WTC11 (cell line): ENCODE data around the gene SLC4A8. TPM values are rescaled to one million over a fixed set of nuclear protein-coding genes. Genes with fewer than 3 reads are reported as not detected.

Experiments used
- ATF1 ChIP-seq: sonication (generic); formaldehyde crosslinking; IDR thresholded peaks from 2 replicates; pipeline ENCODE4 v1.8.1; 2023; ENCODE audit warnings: mild to moderate bottlenecking, moderate library complexity, missing genetic modification reagents
- ESRRA ChIP-seq: sonication (generic); formaldehyde crosslinking; IDR thresholded peaks from 2 replicates; pipeline ENCODE4 v1.8.1; 2022; ENCODE audit warnings: mild to moderate bottlenecking, missing genetic modification reagents, borderline replicate concordance
- ETV6 ChIP-seq: sonication (generic); formaldehyde crosslinking; IDR thresholded peaks from 2 replicates; pipeline ENCODE4 v1.8.1; 2022; ENCODE audit warnings: mild to moderate bottlenecking, missing genetic modification reagents
- FOXP1 ChIP-seq: sonication (generic); formaldehyde crosslinking; IDR thresholded peaks from 2 replicates; pipeline ENCODE4 v1.8.0; 2022; ENCODE audit warnings: missing genetic modification reagents, mild to moderate bottlenecking, moderate library complexity, borderline replicate concordance
- GABPB1 ChIP-seq: sonication (generic); formaldehyde crosslinking; IDR thresholded peaks from 2 replicates; pipeline ENCODE4 v1.8.1; 2023; ENCODE audit warnings: mild to moderate bottlenecking, missing genetic modification reagents
- NFATC4 ChIP-seq: fragments of 250-450 bp; sonication (Bioruptor Pico); IDR thresholded peaks from 2 replicates; pipeline ENCODE4 v1.9.0; 2021; ENCODE audit warnings: mild to moderate bottlenecking
- NFYB ChIP-seq: sonication (generic); formaldehyde crosslinking; conservative IDR thresholded peaks from 2 replicates; pipeline ENCODE4 v1.8.0; 2022; ENCODE audit warnings: low read depth, missing genetic modification reagents
- SMAD3 ChIP-seq: sonication (generic); formaldehyde crosslinking; IDR thresholded peaks from 2 replicates; pipeline ENCODE4 v1.8.0; 2022; ENCODE audit warnings: missing genetic modification reagents, mild to moderate bottlenecking, borderline replicate concordance
- TEAD1 ChIP-seq: sonication (generic); formaldehyde crosslinking; IDR thresholded peaks from 2 replicates; pipeline ENCODE4 v1.8.0; 2022; ENCODE audit warnings: mild to moderate bottlenecking, missing genetic modification reagents
- ZNF263 ChIP-seq: sonication (generic); formaldehyde crosslinking; IDR thresholded peaks from 2 replicates; pipeline ENCODE4 v1.8.1; 2022; ENCODE audit warnings: low read depth, mild to moderate bottlenecking, moderate library complexity, missing genetic modification reagents
- ZNF423 ChIP-seq: fragments of 250-450 bp; sonication (Bioruptor Pico); IDR thresholded peaks from 2 replicates; pipeline ENCODE4 v2.1.2; 2022; ENCODE audit warnings: mild to moderate bottlenecking, moderate library complexity
- total RNA-seq: library from RNA; stranded (reverse); gene quantifications from 3 replicates; pipeline ENCODE4 v1.2.3, GENCODE V29; 2021
- TF ChIP-seq, protein P1 (sequence below): sonication (generic); formaldehyde crosslinking; IDR thresholded peaks from 2 replicates; pipeline ENCODE4 v1.8.1; 2022; ENCODE audit warnings: low read depth, missing genetic modification reagents, borderline replicate concordance
- TF ChIP-seq, protein P2 (sequence below): sonication (generic); formaldehyde crosslinking; IDR thresholded peaks from 2 replicates; pipeline ENCODE4 v1.8.1; 2023; ENCODE audit warnings: mild to moderate bottlenecking, missing genetic modification reagents
- TF ChIP-seq, protein P3 (sequence below): fragments of 250-450 bp; sonication (Bioruptor Pico); conservative IDR thresholded peaks from 2 replicates; pipeline ENCODE4 v1.9.0; 2021; ENCODE audit warnings: mild to moderate bottlenecking
- TF ChIP-seq, protein P4 (sequence below): fragments of 200-600 bp; IDR thresholded peaks from 2 replicates; pipeline ENCODE4 v1.8.0; 2022; ENCODE audit warnings: antibody characterized with exemption
- TF ChIP-seq, protein P5 (sequence below): sonication (generic); formaldehyde crosslinking; IDR thresholded peaks from 2 replicates; pipeline ENCODE4 v1.8.0; 2022; ENCODE audit warnings: mild to moderate bottlenecking, missing genetic modification reagents
- TF ChIP-seq, protein P6 (sequence below): sonication (generic); formaldehyde crosslinking; IDR thresholded peaks from 2 replicates; pipeline ENCODE4 v1.8.1; 2023; ENCODE audit warnings: mild to moderate bottlenecking, missing genetic modification reagents, moderate library complexity
- TF ChIP-seq, protein P7 (sequence below): sonication (generic); formaldehyde crosslinking; IDR thresholded peaks from 2 replicates; pipeline ENCODE4 v1.8.1; 2023; ENCODE audit warnings: mild to moderate bottlenecking, moderate library complexity, missing genetic modification reagents
- TF ChIP-seq, protein P8 (sequence below): sonication (generic); formaldehyde crosslinking; IDR thresholded peaks from 2 replicates; pipeline ENCODE4 v1.8.0; 2023; ENCODE audit warnings: missing genetic modification reagents, mild to moderate bottlenecking, borderline replicate concordance

SLC4A8 gene
- total RNA-seq, 1 experiment from 2014 or later: 16.9 TPM

DNA sequence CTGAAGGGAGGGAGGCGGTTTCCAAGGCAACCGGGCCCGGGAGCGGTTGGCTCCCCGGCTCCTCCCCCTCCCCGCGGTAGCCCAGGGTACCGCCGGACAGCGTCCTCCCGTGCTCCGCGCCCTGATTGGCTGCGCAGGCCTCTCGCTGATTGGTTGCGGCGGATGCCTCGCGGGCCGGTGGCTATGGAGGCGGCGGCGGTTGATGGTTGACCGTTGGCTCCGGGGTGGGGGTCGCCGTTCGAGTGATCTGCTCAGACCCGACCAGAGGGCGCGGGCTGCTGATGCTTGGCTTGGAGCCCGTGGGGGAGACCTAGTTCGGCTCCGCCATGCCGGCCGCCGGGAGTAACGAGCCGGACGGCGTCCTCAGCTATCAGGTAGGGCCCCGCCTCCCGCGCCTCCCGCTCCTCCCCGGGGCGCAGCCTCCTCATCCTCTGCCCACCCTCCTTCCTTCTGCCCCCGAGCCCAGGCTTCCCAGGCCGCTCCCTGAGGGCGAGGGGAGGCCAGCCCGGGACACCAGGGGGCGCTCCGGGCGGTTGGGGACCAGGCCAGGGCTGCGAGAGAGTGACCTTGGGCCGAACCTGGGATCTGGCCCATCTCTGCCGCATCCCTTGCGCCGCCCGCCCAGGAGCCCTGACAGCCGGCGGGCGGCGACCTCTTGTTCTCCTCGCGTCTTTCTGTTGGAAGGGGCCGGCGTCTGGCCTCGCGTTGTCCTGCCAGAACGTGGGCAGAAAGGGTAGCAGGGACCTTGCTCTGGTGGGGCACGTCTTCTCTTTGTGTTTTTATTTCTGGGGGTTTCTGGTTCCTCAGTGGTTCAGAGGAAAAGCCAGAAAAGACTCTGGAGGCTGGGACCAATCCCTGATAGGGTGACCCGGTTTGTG is at the start of gene SLC4A8 (continued):
- no peak for TF ChIP-seq SMAD3
- TF ChIP-seq, protein P1, sequence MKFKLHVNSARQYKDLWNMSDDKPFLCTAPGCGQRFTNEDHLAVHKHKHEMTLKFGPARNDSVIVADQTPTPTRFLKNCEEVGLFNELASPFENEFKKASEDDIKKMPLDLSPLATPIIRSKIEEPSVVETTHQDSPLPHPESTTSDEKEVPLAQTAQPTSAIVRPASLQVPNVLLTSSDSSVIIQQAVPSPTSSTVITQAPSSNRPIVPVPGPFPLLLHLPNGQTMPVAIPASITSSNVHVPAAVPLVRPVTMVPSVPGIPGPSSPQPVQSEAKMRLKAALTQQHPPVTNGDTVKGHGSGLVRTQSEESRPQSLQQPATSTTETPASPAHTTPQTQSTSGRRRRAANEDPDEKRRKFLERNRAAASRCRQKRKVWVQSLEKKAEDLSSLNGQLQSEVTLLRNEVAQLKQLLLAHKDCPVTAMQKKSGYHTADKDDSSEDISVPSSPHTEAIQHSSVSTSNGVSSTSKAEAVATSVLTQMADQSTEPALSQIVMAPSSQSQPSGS (CRISPR knock-in tag): no peak
- TF ChIP-seq, protein P2, sequence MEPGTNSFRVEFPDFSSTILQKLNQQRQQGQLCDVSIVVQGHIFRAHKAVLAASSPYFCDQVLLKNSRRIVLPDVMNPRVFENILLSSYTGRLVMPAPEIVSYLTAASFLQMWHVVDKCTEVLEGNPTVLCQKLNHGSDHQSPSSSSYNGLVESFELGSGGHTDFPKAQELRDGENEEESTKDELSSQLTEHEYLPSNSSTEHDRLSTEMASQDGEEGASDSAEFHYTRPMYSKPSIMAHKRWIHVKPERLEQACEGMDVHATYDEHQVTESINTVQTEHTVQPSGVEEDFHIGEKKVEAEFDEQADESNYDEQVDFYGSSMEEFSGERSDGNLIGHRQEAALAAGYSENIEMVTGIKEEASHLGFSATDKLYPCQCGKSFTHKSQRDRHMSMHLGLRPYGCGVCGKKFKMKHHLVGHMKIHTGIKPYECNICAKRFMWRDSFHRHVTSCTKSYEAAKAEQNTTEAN (CRISPR knock-in tag): no peak
- TF ChIP-seq, protein P3, sequence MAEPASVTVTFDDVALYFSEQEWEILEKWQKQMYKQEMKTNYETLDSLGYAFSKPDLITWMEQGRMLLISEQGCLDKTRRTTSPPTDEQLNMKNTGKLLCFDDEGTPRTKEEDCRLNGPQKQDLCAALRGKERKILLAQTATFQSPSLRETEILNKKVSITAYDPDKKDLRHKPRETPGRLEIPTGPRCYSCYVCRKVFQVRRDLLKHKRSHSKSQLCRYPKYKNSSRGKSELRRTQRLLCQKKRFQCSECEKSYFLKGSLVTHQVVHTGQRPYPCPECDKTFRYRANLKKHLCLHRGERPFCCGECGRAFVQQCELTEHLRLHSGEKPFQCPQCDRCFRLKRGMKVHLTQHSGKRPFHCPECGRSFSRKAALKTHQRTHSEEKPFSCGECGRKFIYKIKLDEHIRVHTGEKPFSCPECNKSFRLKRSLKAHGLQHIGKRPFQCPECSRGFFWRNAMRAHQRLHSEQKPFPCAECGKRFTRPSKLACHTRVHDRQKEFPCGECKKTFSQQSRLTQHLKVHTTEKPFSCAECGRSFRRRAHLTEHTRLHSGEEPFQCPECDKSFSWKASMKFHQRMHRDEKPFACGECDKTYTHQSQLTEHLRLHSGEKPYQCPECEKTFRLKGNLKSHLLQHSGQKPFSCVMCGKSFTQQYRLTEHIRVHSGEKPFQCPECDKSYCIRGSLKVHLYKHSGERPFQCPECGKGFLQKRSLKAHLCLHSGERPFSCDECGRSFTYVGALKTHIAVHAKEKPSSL (CRISPR knock-in tag): no peak
- TF ChIP-seq, protein P4, sequence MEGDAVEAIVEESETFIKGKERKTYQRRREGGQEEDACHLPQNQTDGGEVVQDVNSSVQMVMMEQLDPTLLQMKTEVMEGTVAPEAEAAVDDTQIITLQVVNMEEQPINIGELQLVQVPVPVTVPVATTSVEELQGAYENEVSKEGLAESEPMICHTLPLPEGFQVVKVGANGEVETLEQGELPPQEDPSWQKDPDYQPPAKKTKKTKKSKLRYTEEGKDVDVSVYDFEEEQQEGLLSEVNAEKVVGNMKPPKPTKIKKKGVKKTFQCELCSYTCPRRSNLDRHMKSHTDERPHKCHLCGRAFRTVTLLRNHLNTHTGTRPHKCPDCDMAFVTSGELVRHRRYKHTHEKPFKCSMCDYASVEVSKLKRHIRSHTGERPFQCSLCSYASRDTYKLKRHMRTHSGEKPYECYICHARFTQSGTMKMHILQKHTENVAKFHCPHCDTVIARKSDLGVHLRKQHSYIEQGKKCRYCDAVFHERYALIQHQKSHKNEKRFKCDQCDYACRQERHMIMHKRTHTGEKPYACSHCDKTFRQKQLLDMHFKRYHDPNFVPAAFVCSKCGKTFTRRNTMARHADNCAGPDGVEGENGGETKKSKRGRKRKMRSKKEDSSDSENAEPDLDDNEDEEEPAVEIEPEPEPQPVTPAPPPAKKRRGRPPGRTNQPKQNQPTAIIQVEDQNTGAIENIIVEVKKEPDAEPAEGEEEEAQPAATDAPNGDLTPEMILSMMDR: peak; percentile 62
- TF ChIP-seq, protein P5, sequence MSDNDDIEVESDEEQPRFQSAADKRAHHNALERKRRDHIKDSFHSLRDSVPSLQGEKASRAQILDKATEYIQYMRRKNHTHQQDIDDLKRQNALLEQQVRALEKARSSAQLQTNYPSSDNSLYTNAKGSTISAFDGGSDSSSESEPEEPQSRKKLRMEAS: peak; percentile 60; the same call in 1 of the 2 replicates
- TF ChIP-seq FOXP1 (CRISPR knock-in tag): peak; percentile 29; the same call in 1 of the 2 replicates
- peak; percentile 85; the same call in 1 of the 2 replicates for TF ChIP-seq ESRRA
- peak; percentile 70; the same call in 1 of the 2 replicates for TF ChIP-seq ETV6 (CRISPR knock-in tag)
- TF ChIP-seq TEAD1 (CRISPR knock-in tag): peak; percentile 48; the same call in 1 of the 2 replicates
- TF ChIP-seq, protein P6, sequence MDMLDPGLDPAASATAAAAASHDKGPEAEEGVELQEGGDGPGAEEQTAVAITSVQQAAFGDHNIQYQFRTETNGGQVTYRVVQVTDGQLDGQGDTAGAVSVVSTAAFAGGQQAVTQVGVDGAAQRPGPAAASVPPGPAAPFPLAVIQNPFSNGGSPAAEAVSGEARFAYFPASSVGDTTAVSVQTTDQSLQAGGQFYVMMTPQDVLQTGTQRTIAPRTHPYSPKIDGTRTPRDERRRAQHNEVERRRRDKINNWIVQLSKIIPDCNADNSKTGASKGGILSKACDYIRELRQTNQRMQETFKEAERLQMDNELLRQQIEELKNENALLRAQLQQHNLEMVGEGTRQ (CRISPR knock-in tag): no peak
- peak; percentile 92 for TF ChIP-seq NFYB (CRISPR knock-in tag)
- peak; percentile 80 for TF ChIP-seq ZNF423
- TF ChIP-seq ZNF263: peak; percentile 82; the same call in 1 of the 2 replicates
- no peak for TF ChIP-seq NFATC4
- TF ChIP-seq, protein P7, sequence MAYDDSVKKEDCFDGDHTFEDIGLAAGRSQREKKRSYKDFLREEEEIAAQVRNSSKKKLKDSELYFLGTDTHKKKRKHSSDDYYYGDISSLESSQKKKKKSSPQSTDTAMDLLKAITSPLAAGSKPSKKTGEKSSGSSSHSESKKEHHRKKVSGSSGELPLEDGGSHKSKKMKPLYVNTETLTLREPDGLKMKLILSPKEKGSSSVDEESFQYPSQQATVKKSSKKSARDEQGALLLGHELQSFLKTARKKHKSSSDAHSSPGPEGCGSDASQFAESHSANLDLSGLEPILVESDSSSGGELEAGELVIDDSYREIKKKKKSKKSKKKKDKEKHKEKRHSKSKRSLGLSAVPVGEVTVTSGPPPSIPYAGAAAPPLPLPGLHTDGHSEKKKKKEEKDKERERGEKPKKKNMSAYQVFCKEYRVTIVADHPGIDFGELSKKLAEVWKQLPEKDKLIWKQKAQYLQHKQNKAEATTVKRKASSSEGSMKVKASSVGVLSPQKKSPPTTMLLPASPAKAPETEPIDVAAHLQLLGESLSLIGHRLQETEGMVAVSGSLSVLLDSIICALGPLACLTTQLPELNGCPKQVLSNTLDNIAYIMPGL: peak; percentile 87
- no peak for TF ChIP-seq GABPB1 (CRISPR knock-in tag)
- TF ChIP-seq, protein P8, sequence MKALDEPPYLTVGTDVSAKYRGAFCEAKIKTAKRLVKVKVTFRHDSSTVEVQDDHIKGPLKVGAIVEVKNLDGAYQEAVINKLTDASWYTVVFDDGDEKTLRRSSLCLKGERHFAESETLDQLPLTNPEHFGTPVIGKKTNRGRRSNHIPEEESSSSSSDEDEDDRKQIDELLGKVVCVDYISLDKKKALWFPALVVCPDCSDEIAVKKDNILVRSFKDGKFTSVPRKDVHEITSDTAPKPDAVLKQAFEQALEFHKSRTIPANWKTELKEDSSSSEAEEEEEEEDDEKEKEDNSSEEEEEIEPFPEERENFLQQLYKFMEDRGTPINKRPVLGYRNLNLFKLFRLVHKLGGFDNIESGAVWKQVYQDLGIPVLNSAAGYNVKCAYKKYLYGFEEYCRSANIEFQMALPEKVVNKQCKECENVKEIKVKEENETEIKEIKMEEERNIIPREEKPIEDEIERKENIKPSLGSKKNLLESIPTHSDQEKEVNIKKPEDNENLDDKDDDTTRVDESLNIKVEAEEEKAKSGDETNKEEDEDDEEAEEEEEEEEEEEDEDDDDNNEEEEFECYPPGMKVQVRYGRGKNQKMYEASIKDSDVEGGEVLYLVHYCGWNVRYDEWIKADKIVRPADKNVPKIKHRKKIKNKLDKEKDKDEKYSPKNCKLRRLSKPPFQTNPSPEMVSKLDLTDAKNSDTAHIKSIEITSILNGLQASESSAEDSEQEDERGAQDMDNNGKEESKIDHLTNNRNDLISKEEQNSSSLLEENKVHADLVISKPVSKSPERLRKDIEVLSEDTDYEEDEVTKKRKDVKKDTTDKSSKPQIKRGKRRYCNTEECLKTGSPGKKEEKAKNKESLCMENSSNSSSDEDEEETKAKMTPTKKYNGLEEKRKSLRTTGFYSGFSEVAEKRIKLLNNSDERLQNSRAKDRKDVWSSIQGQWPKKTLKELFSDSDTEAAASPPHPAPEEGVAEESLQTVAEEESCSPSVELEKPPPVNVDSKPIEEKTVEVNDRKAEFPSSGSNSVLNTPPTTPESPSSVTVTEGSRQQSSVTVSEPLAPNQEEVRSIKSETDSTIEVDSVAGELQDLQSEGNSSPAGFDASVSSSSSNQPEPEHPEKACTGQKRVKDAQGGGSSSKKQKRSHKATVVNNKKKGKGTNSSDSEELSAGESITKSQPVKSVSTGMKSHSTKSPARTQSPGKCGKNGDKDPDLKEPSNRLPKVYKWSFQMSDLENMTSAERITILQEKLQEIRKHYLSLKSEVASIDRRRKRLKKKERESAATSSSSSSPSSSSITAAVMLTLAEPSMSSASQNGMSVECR (CRISPR knock-in tag): peak; percentile 68; the same call in 1 of the 2 replicates
- TF ChIP-seq ATF1 (CRISPR knock-in tag): 0 out of 2 replicates have a peak, but pooled peaks have one; percentile 34
